ENCODE measurements around the gene ARHGEF10L.

- TF ChIP-seq CTCF (IDR thresholded peaks at IDR 0.05; ENCODE audit: borderline replicate concordance, extremely low read depth, low read length, poor library complexity, severe bottlenecking) (no peak), EZH2 (IDR thresholded peaks at IDR 0.05; ENCODE audit: borderline replicate concordance, low read depth, low read length, severe bottlenecking) (no peak)
Measured at GRCh38 chr1:17550729-17551584, 11.5 kb downstream of the ARHGEF10L start.
